ENCODE data around the gene CYP2A6.
"Not testable (repeated sequence)": the region's sequence is repeated elsewhere in the genome, so short reads cannot be mapped to it uniquely, and the experiment has no call there.

The CYP2A6 gene

DNA sequence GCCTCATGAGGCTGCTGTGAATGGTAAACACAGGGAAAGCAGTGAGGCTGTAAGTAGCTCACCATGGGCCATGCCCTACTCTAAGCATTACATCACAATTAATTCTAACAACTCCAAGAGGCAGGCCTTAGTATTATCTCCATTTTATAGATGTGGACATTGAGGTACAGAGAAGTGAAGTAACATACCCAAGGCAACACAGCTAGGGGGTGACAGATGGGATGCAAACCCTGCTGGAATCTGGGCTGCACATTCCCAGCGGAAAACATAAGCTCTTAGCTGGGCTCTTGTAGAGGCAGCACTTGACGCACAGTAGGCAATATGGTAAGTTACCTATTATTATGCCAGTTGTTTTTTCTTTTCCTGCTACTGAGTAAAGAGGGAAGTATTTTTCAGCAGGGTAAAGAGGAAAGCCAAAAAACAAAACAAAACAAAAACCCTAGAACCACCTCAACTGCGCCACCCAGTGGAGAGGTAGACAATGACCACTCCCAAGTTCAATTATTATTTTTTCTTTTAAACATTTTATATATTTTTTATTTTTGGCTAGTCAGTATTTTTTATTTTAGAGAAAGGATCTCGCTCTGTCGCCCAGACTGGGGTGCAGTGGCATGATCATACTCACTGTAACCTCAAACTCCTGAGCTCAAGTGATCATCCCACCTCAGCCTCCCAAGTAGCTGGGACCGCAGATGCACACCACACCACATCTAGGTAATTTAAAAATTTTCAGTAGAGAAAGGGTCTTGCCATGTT, 30.6 kb downstream of the CYP2A6 start:
- peak; percentile 72 for DNase-seq
- ATAC-seq, result not testable (repeated sequence)

DNA sequence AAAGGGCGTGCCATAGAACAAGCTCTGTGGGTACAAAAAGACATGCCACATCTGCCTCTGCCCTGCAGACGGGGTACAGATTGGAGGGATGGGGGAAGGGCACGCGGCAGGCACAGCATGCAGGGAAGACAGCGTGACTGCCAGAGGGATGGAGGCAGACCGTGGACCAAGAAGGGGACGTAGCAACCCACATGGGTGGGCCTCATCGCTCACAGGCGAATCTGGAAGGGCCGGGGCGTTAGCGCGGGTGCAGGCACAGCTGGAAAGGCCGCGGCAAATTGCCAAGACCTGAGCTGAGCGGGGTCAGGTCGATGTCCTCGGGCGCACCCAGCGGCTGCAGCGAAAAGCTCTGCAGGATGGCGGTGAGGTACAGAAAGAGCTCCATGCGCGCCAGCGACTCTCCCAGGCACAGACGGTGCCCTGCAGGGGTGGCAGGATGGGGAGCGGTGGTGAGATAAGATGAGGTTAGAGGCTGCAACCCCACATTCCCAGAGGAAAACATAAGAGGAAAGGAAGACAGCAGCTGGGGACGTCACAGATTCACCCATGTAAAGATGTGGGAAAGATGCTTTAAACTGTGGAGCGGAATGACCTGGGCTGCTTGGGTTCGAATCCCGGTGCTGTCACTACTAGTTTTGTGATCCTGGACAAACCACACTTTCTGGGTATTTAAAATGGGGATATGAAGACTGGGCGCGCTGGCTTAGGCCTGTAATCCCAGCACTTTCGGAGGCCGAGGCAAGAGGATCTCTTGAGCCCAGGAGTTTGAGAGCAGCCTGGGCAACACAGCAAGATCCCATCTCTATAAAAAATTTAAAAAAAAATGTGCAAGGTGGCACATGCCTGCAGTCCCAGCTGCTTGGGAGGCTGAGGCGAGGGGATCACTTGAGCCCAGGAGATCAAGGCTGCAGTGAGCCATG, 31.5 kb downstream of the CYP2A6 start:
- DNase-seq (peak; percentile 83), ATAC-seq (peak; percentile 92)

DNA sequence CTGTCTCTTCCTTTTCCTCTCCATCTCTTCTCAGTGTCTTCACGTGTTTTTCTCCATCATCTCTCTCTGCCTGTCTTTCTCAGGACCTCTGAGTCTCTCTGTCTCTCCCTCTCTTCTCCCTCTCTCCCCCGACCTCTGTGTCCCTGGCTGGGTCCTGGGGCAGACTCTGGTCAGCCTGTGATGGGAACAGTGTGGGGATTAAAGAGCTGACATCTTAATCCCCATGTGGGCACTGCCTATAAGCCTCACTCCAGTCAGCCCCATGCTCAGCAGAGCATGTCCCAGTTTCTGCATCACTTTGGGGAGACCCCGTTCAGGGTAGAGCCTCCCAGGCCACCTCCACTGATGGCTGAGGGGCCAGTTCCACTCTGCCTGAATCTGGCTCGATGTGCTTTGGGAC, 35.0 kb downstream of the CYP2A6 start:
- no peak for ATAC-seq
- DNase-seq, result no peak

DNA sequence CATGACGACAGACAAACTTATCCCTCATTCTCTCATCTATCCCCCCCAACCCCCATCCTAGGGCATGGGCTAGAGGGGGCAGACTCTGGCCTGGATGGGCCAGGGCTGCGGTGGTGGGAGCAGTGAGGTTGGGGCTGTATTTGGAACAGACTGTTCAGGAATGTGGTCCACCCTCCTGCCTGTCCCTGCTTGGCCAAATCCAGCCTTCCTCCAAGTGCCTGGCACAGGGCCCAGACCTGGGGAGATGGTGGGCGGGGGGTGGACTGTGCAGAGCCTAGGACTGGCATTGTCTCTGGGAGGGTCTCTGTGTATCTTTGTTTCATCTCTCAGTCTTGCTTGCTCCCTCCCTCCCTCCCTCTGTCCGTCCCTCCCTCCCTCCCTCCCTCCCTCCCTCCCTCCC, 37.1 kb downstream of the CYP2A6 start:
- ATAC-seq, result no peak
- no peak for DNase-seq

DNA sequence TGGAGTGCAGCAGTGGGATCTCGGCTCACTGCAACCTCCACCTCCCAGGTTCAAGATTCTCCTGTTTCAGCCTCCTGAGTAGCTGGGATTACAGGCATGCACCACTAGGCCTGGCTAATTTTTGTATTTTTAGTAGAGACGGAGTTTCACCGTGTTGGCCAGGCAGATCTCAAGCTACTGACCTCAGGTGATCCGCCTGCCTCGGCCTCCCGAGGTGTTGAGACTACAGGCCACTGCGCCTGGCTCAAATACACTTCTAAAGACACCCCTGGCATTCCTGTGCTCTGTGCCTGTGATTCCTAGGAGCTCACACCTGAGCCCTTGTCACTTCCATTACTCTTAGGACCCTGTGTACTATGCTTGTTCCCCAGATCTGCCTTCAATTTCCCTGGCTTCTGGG, 37.7 kb downstream of the CYP2A6 start:
- DNase-seq, ATAC-seq: not testable (repeated sequence)

DNA sequence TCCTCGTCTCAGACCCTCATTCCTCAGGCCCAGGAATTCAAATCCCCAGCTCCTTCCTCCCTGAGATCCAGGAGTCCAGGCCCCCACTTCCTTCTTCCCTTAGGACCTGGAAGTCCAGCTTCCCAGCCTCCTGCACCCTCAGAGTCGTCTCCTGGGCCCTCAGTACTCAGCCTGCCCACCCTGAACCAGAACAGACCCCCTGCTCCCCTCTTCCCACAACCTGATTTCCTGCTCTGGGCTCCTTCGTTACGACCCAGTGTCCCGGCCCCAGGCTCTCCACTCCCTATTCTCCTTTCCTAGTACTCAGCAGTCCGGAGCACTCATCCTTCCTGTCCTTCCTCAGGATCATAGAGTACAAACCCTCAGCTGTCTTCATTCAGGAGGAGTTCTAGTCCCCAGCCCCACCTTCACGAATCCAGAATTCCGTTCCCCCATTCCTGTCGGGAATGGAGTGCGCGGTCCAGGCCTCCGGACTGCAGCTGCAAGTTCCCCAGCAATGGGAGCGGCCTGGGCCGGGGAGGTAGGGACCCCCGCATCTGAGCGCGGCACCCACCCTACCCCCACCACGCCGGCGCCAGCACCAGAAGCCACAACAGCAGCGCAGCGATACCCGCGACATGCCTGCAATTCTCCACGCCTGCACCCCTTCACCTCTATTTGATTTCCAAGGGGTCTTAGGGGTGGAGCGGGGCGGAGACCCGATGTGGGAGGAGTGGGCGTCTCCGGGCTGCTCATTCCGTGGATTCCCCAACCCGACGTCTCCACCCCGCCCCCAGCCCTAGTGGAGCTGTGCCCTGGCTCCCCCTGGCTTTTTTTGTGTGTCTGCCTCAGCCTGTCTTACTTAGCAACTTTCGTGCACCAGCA, 38.5 kb downstream of the CYP2A6 start:
- no peak for DNase-seq
- no peak for ATAC-seq

DNA sequence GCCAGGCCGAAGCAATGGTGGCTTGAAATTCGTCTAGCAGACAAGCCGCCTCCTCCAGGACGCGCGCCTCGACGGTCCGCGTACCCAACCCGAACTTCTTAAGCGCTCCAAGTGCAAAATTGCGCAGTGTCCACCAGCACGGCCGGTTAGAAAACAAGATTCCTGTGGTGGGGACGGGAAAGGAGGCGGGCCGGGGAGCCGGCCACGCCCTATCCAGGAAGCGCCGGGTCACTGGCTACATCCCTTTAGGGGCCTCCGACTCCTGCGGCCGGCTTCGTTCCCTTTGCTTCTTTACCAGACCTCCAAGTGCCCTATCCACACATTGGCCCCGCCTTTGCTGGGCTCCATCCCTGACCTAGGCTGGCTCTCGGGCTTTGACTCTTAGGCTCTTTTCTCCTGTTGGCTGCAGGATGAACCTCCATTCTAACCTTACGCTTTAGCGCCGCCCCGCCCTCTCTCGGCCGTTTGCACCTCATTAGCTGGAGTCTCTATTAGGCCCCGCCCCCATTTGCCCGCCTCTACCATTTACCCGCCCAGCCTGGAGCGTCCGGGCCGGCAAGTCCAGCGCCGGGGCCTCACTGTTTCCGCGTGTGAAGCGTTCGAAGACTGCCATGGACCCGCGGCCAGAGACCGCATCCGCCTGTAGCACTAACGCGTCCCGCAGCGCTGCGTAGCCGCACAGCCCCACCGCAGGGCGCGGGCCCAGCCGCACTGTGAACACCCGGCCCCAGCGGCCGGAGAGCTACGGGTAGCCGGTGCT, 39.4 kb downstream of the CYP2A6 start:
- ATAC-seq (peak; percentile 82), DNase-seq (peak; percentile 71)

DNA sequence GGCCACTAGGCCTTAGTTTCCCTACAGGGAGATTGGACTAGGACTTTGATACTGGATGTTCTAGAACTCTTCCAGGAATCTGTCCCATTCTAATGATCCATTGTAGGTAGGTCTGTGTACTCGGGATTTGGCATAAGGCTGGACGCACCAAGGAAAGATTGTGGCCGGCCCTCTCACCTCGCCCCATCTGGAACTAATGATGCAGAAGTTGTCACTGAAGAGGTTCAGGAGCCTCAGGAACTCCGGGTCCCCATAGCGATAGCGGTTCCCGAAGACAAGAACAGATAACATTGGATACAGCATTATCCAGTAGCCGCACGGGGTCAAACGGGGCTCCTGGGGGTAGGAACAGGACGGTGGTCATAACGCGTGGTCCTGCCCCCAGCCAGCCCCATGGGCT, 40.1 kb downstream of the CYP2A6 start:
- ATAC-seq (no peak), DNase-seq (no peak)

DNA sequence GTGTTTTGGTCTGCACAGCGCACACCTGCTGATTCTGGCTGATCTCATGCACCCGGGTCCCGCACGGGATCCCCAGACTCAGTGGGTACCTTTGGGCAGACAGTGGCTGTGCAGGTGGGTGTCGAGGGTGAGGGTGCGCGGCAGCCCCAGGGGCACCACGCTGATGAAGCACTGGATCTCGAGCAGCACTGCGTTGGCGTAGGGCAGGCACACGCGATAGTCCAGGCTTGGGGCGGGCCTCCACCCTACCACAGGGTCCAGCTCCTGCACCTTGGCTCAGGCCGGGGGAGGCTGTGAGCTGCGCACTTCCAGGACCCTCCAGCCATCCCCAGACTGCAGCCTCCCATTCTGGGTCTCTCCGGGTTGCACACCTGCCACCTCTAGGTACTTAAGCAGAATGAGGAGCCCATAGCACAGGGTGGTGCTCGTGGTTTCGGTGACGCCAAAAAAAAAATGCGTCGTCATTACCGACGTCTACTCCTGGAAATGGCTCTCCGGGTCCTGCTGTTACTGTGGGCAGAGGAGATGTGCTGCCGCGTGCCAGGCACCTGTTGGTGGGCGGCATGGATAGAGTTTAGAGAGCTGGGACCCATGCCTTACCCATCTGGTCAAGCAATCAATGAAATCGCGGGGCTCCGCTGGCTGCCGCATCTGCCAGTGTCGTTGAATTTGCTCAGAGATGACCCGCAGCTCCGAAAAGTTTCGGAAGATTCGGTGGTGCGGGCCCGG, 40.7 kb downstream of the CYP2A6 start:
- ATAC-seq, result no peak
- DNase-seq, result no peak

DNA sequence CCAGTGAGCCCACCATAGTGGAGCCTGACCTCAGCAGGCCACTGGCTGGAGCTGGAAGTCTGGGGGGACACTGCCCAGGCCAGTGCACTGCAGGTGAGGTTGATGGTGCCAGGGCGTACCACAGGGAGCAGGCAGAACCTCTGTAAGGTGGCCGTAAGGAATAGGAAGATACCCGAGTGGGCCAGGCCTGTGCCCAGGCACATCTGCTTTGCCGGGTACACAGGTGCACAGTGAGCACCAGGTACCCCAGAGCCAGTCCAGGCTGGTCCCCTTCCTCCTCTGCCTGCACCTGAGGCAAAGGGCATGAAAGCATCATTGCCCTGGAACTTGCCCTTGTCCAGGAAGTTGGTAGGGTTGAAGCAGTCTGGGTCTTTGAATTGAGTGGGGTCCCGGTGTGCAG, 41.8 kb downstream of the CYP2A6 start:
- ATAC-seq (no peak), DNase-seq (no peak)

DNA sequence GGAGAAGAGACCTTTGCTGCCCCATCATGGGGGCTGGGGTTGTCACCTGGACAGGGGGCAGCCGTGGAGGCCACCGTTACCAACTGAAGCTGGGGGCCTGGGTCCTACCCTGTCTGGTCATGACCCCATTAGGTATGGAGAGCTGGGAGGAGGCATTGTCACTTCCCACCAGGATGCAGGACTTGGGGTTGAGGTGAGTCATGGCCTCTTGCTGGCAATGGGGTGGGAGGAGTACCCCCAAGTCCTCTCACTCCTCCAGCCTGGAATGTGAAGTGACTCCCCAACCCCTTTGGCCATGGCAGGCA, 42.3 kb downstream of the CYP2A6 start:
- ATAC-seq, result no peak
- DNase-seq, result no peak

DNA sequence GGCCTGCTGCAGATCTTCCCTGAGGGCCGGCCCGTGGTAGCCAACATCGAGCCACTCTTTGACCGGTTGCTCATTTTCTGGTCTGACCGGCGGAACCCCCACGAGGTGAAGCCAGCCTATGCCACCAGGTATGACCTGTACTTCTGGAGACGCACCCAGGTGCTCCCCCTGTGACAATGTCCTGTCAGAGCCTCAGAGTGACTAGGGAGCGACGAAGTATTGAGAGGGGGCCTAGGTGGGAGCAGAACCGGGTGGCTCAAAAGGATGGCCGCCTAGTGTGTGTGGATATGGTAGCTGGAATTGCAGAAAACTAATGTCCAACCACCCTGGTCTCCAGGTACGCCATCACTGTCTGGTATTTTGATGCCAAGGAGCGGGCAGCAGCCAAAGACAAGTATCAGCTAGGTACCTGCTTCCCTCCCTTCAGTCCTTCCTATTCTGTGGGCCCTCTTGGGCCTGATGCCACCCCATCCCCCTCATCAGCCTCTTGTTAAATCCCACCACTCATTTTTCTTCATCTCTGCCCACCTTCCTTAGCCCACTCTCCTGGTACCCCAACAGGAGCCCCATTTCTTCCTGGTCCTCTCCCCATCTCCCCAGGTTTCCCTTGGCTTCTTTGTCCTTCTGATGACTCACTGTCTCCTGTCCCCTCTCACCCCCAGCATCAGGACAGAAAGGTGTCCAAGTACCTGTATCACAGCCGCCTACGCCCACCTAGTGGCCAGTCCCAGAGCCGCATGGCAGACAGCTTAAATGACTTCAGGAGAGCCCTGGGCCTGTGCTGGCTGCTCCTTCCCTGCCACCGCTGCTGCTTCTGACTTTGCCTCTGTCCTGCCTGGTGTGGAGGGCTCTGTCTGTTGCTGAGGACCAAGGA, 42.9 kb downstream of the CYP2A6 start:
- DNase-seq, result no peak
- no peak for ATAC-seq

DNA sequence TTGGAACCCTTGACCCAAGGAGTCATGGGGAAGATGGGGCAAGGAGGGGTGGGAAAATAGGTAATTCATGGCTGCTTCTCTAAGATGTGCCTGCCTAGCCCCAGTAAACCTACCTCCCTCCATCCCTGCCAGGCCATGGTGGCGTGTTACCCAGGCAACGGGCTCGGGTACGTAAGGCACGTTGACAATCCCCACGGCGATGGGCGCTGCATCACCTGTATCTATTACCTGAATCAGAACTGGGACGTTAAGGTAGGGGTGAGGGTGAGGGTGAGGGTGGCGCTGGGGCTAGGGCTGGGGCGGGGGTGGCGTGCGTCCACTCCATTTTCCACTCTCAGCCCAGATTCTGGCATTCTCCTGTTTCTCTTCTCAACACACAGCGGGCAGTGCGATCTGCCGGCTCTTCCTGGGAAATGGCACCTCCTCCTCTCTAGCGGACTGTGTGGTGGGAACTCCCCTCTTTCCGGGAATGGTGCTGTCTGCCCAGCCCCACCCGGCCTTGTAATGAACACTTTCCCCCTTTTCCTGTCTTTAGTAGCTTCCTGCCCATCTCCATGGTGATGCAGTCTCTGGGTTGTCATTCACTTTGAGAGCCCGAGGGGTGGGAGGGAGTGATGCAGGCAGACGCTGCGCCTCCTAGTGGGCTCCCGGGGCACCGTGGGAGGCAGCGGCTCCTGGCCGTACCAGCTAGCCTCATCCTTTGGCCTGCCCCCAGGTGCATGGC, 43.7 kb downstream of the CYP2A6 start:
- ATAC-seq (peak; percentile 61), DNase-seq (peak; percentile 89)

DNA sequence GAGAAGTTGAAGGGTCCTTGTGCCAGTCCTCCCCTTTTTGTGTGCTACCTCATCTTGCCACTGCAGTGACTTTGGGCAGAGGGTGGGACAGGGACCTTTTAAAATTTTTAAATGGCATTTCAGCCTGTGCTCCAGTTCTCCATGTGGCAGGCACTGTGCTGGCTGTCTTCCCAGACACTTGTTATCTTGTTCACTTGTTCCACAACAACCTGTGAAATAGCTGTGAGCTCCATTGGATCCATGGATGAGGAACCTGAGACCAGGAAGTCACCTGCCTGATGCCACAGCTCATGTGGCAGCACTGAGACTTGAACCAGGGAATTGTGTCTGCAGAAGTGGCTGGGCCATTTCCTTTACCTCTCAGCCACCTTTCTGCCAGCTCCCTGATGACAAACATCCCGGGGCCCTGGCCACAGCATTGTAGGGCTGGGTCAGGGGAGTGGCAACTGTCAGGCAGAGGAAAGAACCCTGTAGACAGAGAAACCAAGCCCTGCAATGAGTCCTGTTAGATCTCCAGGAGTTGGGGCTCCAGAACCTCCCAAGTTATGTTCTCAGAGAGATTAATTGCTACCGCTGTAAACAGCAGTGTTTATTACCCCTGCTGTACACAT, 44.9 kb downstream of the CYP2A6 start:
- no peak for DNase-seq
- ATAC-seq, result no peak

DNA sequence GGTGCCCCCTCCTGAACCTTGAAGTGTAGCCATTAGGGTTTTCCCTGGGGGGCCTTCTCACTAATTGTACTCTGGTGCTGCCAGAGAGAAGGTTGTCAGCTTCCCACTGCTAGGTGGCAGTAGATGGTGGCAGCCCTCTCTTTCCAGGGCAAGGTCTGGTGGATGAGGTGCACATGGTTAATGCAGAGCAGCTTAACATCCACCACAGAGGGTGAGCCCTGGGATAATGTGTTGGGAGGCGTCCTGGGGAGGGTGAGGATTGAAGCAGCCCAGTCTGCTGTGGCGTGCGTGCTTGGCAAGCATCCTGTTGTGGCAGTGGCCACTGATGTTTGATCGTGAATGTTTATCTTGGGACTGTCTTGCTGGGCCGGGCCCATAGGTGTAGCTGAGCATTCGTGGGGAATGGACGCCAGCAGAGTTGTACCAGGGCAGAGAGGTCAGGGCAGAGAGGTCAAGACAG, 45.4 kb downstream of the CYP2A6 start:
- no peak for ATAC-seq
- no peak for DNase-seq

DNA sequence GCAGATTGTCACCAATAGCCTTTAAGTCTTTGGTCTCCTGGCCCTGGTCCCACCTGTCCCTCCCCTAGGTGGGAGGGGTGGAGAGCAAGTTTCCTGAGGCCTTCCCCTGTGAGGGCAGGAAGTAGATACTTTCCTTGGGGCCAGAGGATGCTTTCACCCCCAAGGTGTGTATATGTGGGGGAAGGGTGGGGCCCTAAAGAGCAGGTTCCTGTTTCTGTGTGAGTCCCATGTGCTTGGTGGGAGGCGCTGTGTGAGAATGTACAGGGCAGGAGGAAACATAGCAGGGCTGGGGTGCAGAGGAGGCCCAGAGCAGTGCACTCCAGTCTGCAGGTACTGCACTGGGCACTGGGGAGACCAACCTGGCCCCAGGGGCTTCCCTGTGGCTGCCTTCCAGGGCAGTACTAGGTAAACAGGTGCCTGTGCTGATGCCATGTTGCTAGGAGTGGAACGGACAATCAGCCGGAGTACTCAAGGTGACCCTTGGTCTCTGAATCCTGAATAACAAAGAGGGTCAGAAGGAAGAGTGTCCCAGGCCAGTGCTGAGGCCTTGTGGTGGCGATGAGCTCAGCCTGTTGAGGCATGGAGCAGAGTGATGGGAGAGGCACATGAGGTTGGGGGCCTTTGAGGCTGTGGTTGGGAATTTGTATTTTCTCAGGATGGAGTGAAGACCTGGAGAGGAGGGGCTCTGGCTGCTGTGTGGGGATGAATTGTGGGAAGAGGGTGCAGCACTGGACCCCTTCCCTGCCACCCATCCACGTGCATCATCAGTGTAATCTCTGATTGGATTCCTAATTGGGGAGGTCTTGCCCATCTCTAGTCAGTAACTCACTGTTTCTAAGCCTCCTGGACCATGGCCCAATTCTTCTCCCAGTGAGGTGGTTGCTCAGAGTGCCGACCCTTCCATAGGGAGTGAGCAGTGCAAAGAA, 46.1 kb downstream of the CYP2A6 start:
- peak; percentile 26 for ATAC-seq
- DNase-seq, result peak; percentile 57

DNA sequence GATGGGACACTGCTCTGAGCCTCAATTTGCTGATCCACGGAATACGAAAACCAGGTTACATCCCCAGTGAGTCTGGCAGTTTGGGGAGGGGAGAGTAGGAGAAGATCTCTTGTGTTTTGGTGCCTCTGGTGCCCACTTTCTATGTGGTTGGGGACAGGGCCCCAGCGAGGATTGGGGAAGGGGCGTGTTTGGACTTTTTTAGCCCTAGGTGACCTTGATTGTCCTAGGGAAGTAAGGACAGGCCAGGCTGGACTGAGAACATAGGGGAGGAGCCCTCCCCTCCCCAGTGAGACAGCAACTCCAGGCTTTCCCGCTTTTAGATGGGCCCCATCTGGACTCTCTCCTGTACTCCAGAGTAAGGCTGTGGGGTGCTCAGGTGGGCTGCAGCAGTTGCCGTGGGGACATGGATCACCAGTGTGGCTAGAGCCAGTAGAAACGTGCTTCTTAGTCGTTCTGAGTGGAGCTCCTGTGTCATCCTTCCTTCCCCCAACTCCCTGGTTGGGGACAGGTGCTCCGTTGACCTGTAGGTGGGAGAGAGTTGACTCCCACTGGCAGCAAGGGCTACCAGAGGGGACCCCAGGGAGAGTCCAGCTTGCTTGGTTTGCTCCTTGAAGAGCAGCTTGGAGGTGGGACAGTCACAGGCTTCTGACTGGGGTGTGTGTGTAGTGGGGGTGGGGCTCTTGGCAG, 46.9 kb downstream of the CYP2A6 start:
- DNase-seq, result no peak
- no peak for ATAC-seq
